SK-N-SH (cell line): Measurements from ENCODE around the gene CEP250.

Experiments used
- CHD2 ChIP-seq: fragments of 150-350 bp; IDR thresholded peaks from 2 replicates; pipeline ENCODE4 v1.6.1; 2018; ENCODE audit warnings: low read length; ENCODE audit not compliant: partially characterized antibody
- CTCF ChIP-seq: fragments of 200-600 bp; sonication (generic); IDR thresholded peaks from 2 replicates; pipeline ENCODE4 v1.6.1; 2017; ENCODE audit warnings: antibody characterized with exemption, mild to moderate bottlenecking, moderate library complexity
- EP300 ChIP-seq, 2 experiments: IDR thresholded peaks; 2 replicates each; pipeline versions ENCODE4 v1.4.0 to v1.6.1; 2012; ENCODE audit warnings: borderline replicate concordance in 1 of 2, low read depth in 1 of 2, low read length in 1 of 2
- FOSL2 ChIP-seq: IDR thresholded peaks from 2 replicates; pipeline ENCODE4 v1.4.0; 2012; ENCODE audit warnings: low read depth, mild to moderate bottlenecking, moderate library complexity, borderline replicate concordance
- FOXJ3 ChIP-seq: sonication (generic); formaldehyde crosslinking; IDR thresholded peaks from 2 replicates; pipeline ENCODE4 v1.5.1; 2020; ENCODE audit warnings: mild to moderate bottlenecking, missing genetic modification reagents
- FOXM1 ChIP-seq: IDR thresholded peaks from 2 replicates; pipeline ENCODE4 v1.4.0; 2012; ENCODE audit warnings: low read depth, mild to moderate bottlenecking
- JUND ChIP-seq: IDR thresholded peaks from 2 replicates; pipeline ENCODE4 v1.4.0; 2012
- MAX ChIP-seq: IDR thresholded peaks from 2 replicates; pipeline ENCODE4 v1.4.0; 2012; ENCODE audit warnings: low read depth
- MEF2A ChIP-seq: IDR thresholded peaks from 2 replicates; pipeline ENCODE4 v1.4.0; 2012; ENCODE audit warnings: low read depth, borderline replicate concordance
- MXI1 ChIP-seq: IDR thresholded peaks from 2 replicates; pipeline ENCODE4 v1.6.1; 2012; ENCODE audit warnings: mild to moderate bottlenecking, low read depth, low read length, improper control_type of control experiment
- POLR2AphosphoS5 ChIP-seq: IDR thresholded peaks from 2 replicates; pipeline ENCODE4 v1.6.1; 2012; ENCODE audit warnings: low read depth, low read length
- RXRA ChIP-seq: IDR thresholded peaks from 2 replicates; pipeline ENCODE4 v1.4.0; 2012; ENCODE audit warnings: low read depth, mild to moderate bottlenecking, borderline replicate concordance
- SIN3A ChIP-seq: IDR thresholded peaks from 2 replicates; pipeline ENCODE4 v1.6.1; 2012; ENCODE audit warnings: low read depth, mild to moderate bottlenecking, low read length, moderate library complexity, borderline replicate concordance

- no peak for TF ChIP-seq CTCF
- TF ChIP-seq POLR2AphosphoS5 = no peak
- TF ChIP-seq FOSL2 = no peak
- no peak for TF ChIP-seq JUND
- no peak for TF ChIP-seq FOXJ3 (CRISPR knock-in tag)
- TF ChIP-seq MXI1 = no peak
- TF ChIP-seq MEF2A = no peak
- no peak for TF ChIP-seq FOXM1
- TF ChIP-seq EP300 (IDR thresholded peaks at IDR 0.05; ENCODE audit: borderline replicate concordance in 1 of 2, low read depth in 1 of 2, low read length in 1 of 2) = no peak
- no peak for TF ChIP-seq CHD2
- TF ChIP-seq SIN3A = no peak
- TF ChIP-seq RXRA = no peak
- no peak for TF ChIP-seq MAX
Measured at GRCh38 chr20:35515341-35515740, 59.9 kb downstream of the CEP250 start.
